ENCODE data around the gene MYCL.
A peak's percentile ranks its signal among the peaks of the same experiment; 100 is the strongest.

MYCL gene

GRCh38 chr1:39854738-39855137 is 47.0 kb downstream of the MYCL start:
- no peak for DNase-seq (ENCODE audit: low read depth in 2 of 2)

GRCh38 chr1:39854314-39854713 is 47.4 kb downstream of the MYCL start:
- no peak for DNase-seq (ENCODE audit: low read depth in 2 of 2)

DNA sequence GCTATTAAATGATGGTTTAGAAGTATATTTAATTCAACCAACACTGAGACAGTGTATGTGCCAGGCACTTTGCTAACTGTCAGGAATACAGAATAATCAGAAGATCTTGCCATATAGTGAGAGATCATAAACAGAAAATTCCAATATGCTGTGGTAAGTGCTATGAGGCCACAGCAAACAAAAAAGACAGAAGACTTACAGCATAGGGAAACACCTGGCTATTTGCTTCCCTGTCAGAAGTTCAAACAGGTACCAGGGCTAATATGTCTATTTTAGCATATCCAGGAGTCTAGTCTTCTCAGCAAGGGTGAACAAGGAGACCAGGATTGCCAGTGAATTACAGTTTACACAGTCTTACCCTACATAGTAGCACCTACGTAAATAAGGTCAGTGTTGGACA is 48.8 kb downstream of the MYCL start:
- DNase-seq (ENCODE audit: low read depth in 2 of 2): no peak

- DNase-seq (ENCODE audit: low read depth in 2 of 2): no peak
These were observed 49.4 kb downstream of the MYCL start for GRCh38 chr1:39852214-39852791.

DNA sequence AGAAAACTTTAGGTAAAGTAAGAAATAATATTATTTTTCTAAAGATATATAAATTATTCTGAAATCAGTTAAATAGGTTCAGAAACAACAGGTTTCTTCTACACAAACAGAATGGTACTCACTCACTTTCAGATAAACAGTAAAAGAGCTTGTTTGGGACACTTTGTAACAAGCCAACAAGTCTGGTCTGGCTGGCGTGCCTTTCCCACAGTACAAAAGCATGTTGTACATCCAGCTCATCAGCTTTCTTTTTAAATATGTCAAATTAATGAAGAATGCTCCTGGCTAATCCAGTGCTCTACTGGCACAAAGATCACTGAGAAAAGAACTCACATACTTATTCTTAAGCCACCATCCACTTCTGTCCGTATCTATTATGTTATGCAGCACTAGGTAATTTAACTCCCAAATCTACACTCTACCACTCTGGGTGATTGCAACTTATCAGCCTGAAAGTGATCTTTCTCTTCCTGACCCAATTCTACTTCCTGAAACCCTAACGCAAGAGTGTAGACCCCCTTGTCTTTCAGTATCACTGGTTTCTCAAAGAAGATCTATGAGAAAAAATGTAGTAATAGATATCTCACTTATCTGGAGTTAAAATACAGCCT is 51.0 kb downstream of the MYCL start:
- DNase-seq (ENCODE audit: low read depth in 2 of 2): no peak

- no peak for DNase-seq (ENCODE audit: low read depth in 2 of 2)
These were observed 52.5 kb downstream of the MYCL start for GRCh38 chr1:39849203-39849602.

DNA sequence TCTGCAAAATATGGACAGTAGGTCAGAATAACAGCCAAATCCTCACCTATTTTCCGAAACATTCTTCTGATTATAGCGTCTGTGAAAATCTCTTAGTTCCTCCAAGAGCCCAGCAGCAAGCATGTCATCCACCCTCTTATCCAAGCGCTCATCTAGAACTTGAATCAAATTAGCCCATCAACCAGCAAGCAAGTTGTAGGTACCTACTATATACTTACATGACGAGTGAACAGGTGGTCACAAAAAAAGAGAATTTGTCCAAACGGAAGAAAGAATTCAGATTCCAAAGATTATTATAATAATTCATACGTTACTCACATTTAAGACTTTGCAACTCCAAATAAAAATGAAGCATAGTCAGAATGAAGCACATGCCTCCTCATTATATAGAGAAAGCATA is 53.8 kb downstream of the MYCL start:
- DNase-seq (ENCODE audit: low read depth in 2 of 2): no peak

- DNase-seq (ENCODE audit: low read depth in 2 of 2): no peak
These were observed 54.9 kb downstream of the MYCL start for GRCh38 chr1:39846796-39847195.

DNA sequence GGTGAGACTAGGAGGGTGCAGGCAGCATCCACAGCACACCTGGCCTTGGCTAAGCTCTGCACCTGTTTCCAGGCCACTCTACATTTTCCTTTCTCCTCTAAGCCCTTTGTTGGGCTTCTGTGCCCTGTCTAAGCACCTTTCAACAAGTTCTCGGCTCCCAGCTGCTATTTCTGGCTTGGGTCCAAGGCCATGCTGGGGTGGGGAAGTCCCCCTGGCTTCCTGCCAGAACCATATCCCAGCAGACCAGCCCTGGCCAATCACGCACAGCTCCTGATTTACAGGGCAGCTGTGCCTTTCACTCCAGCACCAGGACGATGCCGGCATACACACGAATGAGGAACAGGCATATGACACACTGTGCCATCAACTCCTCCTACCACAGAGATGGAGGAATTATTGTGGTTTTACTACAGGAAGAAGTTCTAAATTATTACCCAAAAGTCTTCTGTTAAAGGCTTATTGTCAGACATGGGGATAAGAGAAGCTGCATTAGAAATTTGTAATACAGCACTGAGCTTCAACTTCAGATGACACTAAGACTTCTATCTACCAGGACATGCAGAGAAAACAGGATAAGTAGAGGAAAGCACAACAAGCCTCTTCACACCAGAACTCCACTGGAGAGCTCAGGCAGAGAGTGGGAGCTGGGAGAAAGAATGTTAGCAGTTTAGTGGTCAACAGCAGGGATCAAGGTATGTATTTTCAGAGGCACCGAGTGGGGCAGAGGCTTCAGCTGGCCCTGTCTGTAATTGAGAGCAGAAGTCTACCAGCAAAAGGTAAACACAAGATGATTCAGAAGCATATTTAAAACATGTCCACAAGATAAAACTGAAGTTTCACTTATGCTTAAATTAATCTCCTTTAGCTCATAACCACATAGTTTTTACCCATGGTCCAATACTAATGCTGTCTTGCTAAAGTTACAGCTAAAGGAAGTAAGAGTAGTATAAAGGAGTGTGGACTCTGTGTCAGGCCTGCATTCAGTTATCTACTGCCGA is 55.8 kb downstream of the MYCL start:
- DNase-seq (ENCODE audit: low read depth in 2 of 2): peak; percentile 44 to 47

All from stimulated activated CD8-positive, alpha-beta memory T cell treated with anti-CD3 and anti-CD28 coated beads, Interleukin-2, amount 100 ng/mL, for 48 hours (primary cell).